IMR-90 (cell line): ENCODE data around the gene PRR23E. TPM values are rescaled to one million over a fixed set of nuclear protein-coding genes. Genes with fewer than 3 reads are reported as not detected.

Experiments used
- ATAC-seq: fragments of 200-7000 bp; cut with Tn5 transposase; 2 replicates; pipeline ENCODE4 v1.9.1; 2020; ENCODE audit warnings: low read depth, mild to moderate bottlenecking, moderate library complexity
- BruUV-seq: library from RNA; stranded (reverse); fragments of 400-500 nt; replicated peaks from 2 replicates; lab custom pipeline; 2021; lab: Mats Ljungman, UMichigan
- CTCF ChIA-PET: fragments of 300-600 bp; formaldehyde crosslinking; extraction: SDS; loops from one replicate; lab custom pipeline; 2021; ENCODE audit warnings: antibody characterized with exemption; lab: Yijun Ruan, JAX
- POLR2A ChIA-PET: fragments of 300-600 bp; sonication (Branson Sonifier 250); formaldehyde crosslinking; loops from one replicate; lab custom pipeline; 2022; ENCODE audit warnings: antibody characterized with exemption; ENCODE audit not compliant: unreplicated experiment; lab: Charles Lee
- DNase-seq: peaks from one replicate; pipeline ENCODE4 v3.0.0; 2013
- H2AFZ ChIP-seq: replicated peaks from 2 replicates; pipeline ENCODE3; 2013; ENCODE audit warnings: low read length, mild to moderate bottlenecking; ENCODE audit not compliant: poor library complexity
- H2AK5ac ChIP-seq: 2 replicates; pipeline ENCODE4 v1.6.1; 2013; ENCODE audit warnings: low read depth, low read length, inconsistent platforms
- H2AK9ac ChIP-seq: replicated peaks from 2 replicates; pipeline ENCODE3; 2013; ENCODE audit warnings: mild to moderate bottlenecking, low read depth, low read length, moderate library complexity; ENCODE audit not compliant: poor library complexity
- H2BK120ac ChIP-seq: 2 replicates; pipeline ENCODE4 v1.6.1; 2013; ENCODE audit warnings: low read depth, low read length, inconsistent platforms
- H2BK15ac ChIP-seq: 3 replicates; pipeline ENCODE4 v1.6.1; 2013; ENCODE audit warnings: low read depth, low read length, inconsistent platforms
- H2BK20ac ChIP-seq: 2 replicates; pipeline ENCODE4 v1.6.1; 2013; ENCODE audit warnings: low read depth, mild to moderate bottlenecking, inconsistent platforms, low read length, moderate library complexity
- H2BK5ac ChIP-seq: 2 replicates; pipeline ENCODE4 v1.6.1; 2013; ENCODE audit warnings: mild to moderate bottlenecking, low read depth, low read length, inconsistent platforms; ENCODE audit not compliant: poor library complexity, severe bottlenecking
- H3K14ac ChIP-seq: replicated peaks from 2 replicates; pipeline ENCODE4 v1.6.1; 2013; ENCODE audit warnings: low read depth, low read length, inconsistent platforms
- H3K18ac ChIP-seq: 2 replicates; pipeline ENCODE4 v1.6.1; 2013; ENCODE audit warnings: low read depth, low read length, control low read depth
- H3K23ac ChIP-seq: 2 replicates; pipeline ENCODE4 v1.6.1; 2013; ENCODE audit warnings: low read depth, low read length, inconsistent platforms
- H3K27ac ChIP-seq: 2 replicates; pipeline ENCODE4 v1.5.1; 2013; ENCODE audit warnings: mild to moderate bottlenecking, control low read depth, low read length; ENCODE audit not compliant: insufficient read depth
- H3K27me3 ChIP-seq: 2 replicates; pipeline ENCODE4 v1.6.1; 2013; ENCODE audit warnings: low read length; ENCODE audit not compliant: control insufficient read depth, insufficient read depth
- H3K36me3 ChIP-seq: 2 replicates; pipeline ENCODE4 v1.6.1; 2013; ENCODE audit warnings: low read length, mixed read lengths; ENCODE audit not compliant: control insufficient read depth, insufficient read depth
- H3K4ac ChIP-seq: 2 replicates; pipeline ENCODE4 v1.6.1; 2013; ENCODE audit warnings: low read depth, low read length, inconsistent platforms
- H3K4me1 ChIP-seq: 2 replicates; pipeline ENCODE4 v1.6.1; 2013; ENCODE audit warnings: low read length, mixed read lengths; ENCODE audit not compliant: control insufficient read depth, insufficient read depth
- H3K4me2 ChIP-seq: 2 replicates; pipeline ENCODE4 v1.6.1; 2013; ENCODE audit warnings: low read depth, mild to moderate bottlenecking, control low read depth, low read length, moderate library complexity
- H3K4me3 ChIP-seq: 2 replicates; pipeline ENCODE4 v1.5.1; 2013; ENCODE audit warnings: low read depth, mild to moderate bottlenecking, control low read depth, low read length, moderate library complexity; ENCODE audit not compliant: insufficient read depth
- H3K56ac ChIP-seq: 2 replicates; pipeline ENCODE4 v1.6.1; 2013; ENCODE audit warnings: low read length, inconsistent platforms; ENCODE audit not compliant: insufficient read depth; ENCODE audit errors: extremely low read depth
- H3K79me1 ChIP-seq, 2 experiments: 2 replicates each; pipeline ENCODE4 v1.6.1; 2013; ENCODE audit warnings: low read length in 2 of 2, inconsistent platforms in 1 of 2, low read depth in 1 of 2
- H3K9ac ChIP-seq: 2 replicates; pipeline ENCODE4 v1.6.1; 2013; ENCODE audit warnings: low read depth, low read length, control low read depth
- H3K9me1 ChIP-seq: 2 replicates; pipeline ENCODE4 v1.6.1; 2013; ENCODE audit warnings: low read length, inconsistent platforms; ENCODE audit not compliant: insufficient read depth
- H3K9me3 ChIP-seq: 2 replicates; pipeline ENCODE4 v1.6.1; 2013; ENCODE audit warnings: low read length; ENCODE audit not compliant: control insufficient read depth, insufficient read depth
- H4K20me1 ChIP-seq: 2 replicates; pipeline ENCODE4 v1.6.1; 2013; ENCODE audit warnings: low read length, inconsistent platforms; ENCODE audit not compliant: insufficient read depth
- H4K5ac ChIP-seq: 2 replicates; pipeline ENCODE4 v1.6.1; 2013; ENCODE audit warnings: mild to moderate bottlenecking, low read depth, low read length, control low read depth
- H4K8ac ChIP-seq, 2 experiments: 2 replicates each; pipeline ENCODE4 v1.6.1; 2013; ENCODE audit warnings: low read depth in 2 of 2, low read length in 2 of 2, control low read depth in 1 of 2, inconsistent platforms in 1 of 2
- H4K91ac ChIP-seq: 2 replicates; pipeline ENCODE4 v1.6.1; 2013; ENCODE audit warnings: low read depth, low read length, inconsistent platforms; ENCODE audit not compliant: insufficient read depth
- CEBPB ChIP-seq: IDR thresholded peaks from 2 replicates; pipeline ENCODE4 v1.6.1; 2012; ENCODE audit warnings: low read depth, low read length, improper control_type of control experiment
- CHD1 ChIP-seq: IDR thresholded peaks from 2 replicates; pipeline ENCODE4 v1.6.1; 2012; ENCODE audit warnings: low read depth, low read length, improper control_type of control experiment
- FOS ChIP-seq: fragments of 150-350 bp; IDR thresholded peaks from 2 replicates; pipeline ENCODE4 v1.6.1; 2016; ENCODE audit warnings: low read depth, low read length
- MAZ ChIP-seq: IDR thresholded peaks from 2 replicates; pipeline ENCODE4 v1.6.1; 2012; ENCODE audit warnings: low read depth, mild to moderate bottlenecking, low read length, improper control_type of control experiment, moderate library complexity, borderline replicate concordance
- NFE2L2 ChIP-seq: fragments of 150-350 bp; IDR thresholded peaks from 2 replicates; pipeline ENCODE4 v1.6.1; 2016; ENCODE audit warnings: low read depth, mild to moderate bottlenecking, low read length
- WGBS, 2 experiments: methylation state at CpG; one replicate each; pipeline versions ENCODE4 v1.1.5 to v1.1.7; 2013; ENCODE audit warnings: missing lambda C conversion rate in 2 of 2; ENCODE audit not compliant: insufficient read length in 1 of 2; ENCODE audit errors: extremely low coverage in 2 of 2; 5-methylcytosine and 5-hydroxymethylcytosine counted together
- dilution Hi-C: fragments of 300-500 bp; cut with HindIII; formaldehyde crosslinking; loops from one replicate; pipeline ENCODE4 v1.14.3; 2018; ENCODE audit warnings: low sequenced_read_pairs; ENCODE audit not compliant: unreplicated experiment
- in situ Hi-C: fragments of 300-500 bp; cut with MboI; formaldehyde crosslinking; loops from 3 replicates; pipeline ENCODE4 v1.14.3; 2019; ENCODE audit warnings: low sequenced_read_pairs, inconsistent platforms, mixed read lengths
- intact Hi-C: fragments of 100-400 bp; cut with micrococcal nuclease; formaldehyde crosslinking; loops from 2 replicates; pipeline ENCODE4 v1.10.0; 2022
- polyA plus RNA-seq, 3 experiments: library from polyadenylated mRNA; depleted of rRNA; stranded (reverse); fragments of >200 nt; gene quantifications; 2 replicates each; pipeline ENCODE4 v1.2.3, GENCODE V29; 2012; ENCODE audit warnings: low replicate concordance in 1 of 3
- total RNA-seq: library from RNA; depleted of rRNA; stranded (reverse); fragments of >200 nt; gene quantifications from 2 replicates; pipeline ENCODE4 v1.2.3, GENCODE V29; 2012
- TF ChIP-seq, protein P1 (sequence below): fragments of 150-350 bp; IDR thresholded peaks from 2 replicates; pipeline ENCODE4 v1.6.1; 2017; ENCODE audit warnings: mild to moderate bottlenecking, antibody characterized with exemption, low read length, low read depth
- TF ChIP-seq, protein P2 (sequence below): conservative IDR thresholded peaks from 2 replicates; pipeline ENCODE4 v1.5.1; 2012; ENCODE audit warnings: mild to moderate bottlenecking, low read depth, low read length, improper control_type of control experiment

PRR23E gene
- total and polyA plus RNA-seq, 2 of the 4 experiments (the other 2 are of a cell fraction) = not detected

GRCh38 chr3:127152684-127153505 lies 40.0 kb upstream of the PRR23E start (continued):
- TF ChIP-seq, protein P1, sequence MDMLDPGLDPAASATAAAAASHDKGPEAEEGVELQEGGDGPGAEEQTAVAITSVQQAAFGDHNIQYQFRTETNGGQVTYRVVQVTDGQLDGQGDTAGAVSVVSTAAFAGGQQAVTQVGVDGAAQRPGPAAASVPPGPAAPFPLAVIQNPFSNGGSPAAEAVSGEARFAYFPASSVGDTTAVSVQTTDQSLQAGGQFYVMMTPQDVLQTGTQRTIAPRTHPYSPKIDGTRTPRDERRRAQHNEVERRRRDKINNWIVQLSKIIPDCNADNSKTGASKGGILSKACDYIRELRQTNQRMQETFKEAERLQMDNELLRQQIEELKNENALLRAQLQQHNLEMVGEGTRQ = no peak

DNA sequence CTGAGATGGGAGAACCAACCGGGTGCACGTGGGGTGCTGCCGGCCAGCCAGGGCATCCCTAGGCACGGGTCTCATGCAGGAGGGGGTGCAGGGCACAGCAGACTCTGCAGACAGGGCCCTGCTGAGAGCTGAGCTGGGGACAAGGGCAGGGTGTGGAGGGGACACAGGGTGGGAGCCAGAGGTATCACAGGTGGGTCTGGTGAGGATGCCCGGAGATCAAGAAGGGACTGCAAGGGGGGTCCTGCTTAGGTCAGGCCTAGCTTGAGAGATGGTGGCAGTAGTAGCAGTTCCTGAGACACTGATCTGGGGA lies 39.5 kb upstream of the PRR23E start:
- no peak overlapping the region for H4K91ac ChIP-seq
- H2BK120ac ChIP-seq = no peak overlapping the region
- H3K9me1 ChIP-seq = no peaks in the 10 kb centered on the region
- POLR2A ChIA-PET = no interaction called here
- no peak overlapping the region for H2AK5ac ChIP-seq
- no peak overlapping the region for H3K4ac ChIP-seq
- H3K79me1 ChIP-seq = no peaks in the 10 kb centered on the region
- no peak overlapping the region for H3K27ac ChIP-seq
- H3K9me3 ChIP-seq = no peaks in the 10 kb centered on the region
- CTCF ChIA-PET = no interaction called here
- no peak for DNase-seq
- in situ Hi-C loops = no loop called here
- dilution Hi-C loops = no loop called here
- no peak overlapping the region for H3K4me3 ChIP-seq
- H3K4me2 ChIP-seq = no peak overlapping the region
- no peaks in the 10 kb centered on the region for H3K4me1 ChIP-seq
- ATAC-seq = no peak
- no TSS peak for BruUV-seq
- no peak overlapping the region for H4K8ac ChIP-seq
- H4K20me1 ChIP-seq = no peaks in the 10 kb centered on the region
- H2BK5ac ChIP-seq = no peak overlapping the region
- no peak overlapping the region for H3K9ac ChIP-seq
- no peak overlapping the region for H3K23ac ChIP-seq
- intact Hi-C loops = no loop called here
- H2AFZ ChIP-seq = no peak overlapping the region
- H3K27me3 ChIP-seq = peaks cover 2% of the 10 kb centered on the region; the same call in 1 of the 2 replicates
- no peak overlapping the region for H2BK15ac ChIP-seq
- H3K56ac ChIP-seq = no peak overlapping the region
- no peak overlapping the region for H3K14ac ChIP-seq
- H4K5ac ChIP-seq = no peak overlapping the region
- no peaks in the 10 kb centered on the region for H3K36me3 ChIP-seq
- no peak overlapping the region for H2AK9ac ChIP-seq
- H3K18ac ChIP-seq = no peak overlapping the region
- 57% methylated on average over 4 of the region's 5 CpGs; no CpG with 5 or more reads in 1 of the 2 experiments for WGBS, 2 experiments
- no peak overlapping the region for H2BK20ac ChIP-seq
- TF ChIP-seq NFE2L2 (no peak), FOS (no peak), MAZ (no peak), CHD1 (no peak), CEBPB (no peak)
- TF ChIP-seq, protein P2, sequence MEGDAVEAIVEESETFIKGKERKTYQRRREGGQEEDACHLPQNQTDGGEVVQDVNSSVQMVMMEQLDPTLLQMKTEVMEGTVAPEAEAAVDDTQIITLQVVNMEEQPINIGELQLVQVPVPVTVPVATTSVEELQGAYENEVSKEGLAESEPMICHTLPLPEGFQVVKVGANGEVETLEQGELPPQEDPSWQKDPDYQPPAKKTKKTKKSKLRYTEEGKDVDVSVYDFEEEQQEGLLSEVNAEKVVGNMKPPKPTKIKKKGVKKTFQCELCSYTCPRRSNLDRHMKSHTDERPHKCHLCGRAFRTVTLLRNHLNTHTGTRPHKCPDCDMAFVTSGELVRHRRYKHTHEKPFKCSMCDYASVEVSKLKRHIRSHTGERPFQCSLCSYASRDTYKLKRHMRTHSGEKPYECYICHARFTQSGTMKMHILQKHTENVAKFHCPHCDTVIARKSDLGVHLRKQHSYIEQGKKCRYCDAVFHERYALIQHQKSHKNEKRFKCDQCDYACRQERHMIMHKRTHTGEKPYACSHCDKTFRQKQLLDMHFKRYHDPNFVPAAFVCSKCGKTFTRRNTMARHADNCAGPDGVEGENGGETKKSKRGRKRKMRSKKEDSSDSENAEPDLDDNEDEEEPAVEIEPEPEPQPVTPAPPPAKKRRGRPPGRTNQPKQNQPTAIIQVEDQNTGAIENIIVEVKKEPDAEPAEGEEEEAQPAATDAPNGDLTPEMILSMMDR = no peak
